Esophagus (tissue), 2 donors: ENCODE results near the gene RASGEF1C. TPM values are rescaled to one million over a fixed set of nuclear protein-coding genes. Genes with fewer than 3 reads are reported as not detected.

Experiments used
- H3K27ac ChIP-seq, 2 donors: one replicate each; pipeline ENCODE4 v1.5.1; 2013; ENCODE audit warnings: low read depth in 2 of 2, mild to moderate bottlenecking in 2 of 2, inconsistent platforms in 1 of 2, low read length in 1 of 2, moderate library complexity in 1 of 2
- H3K27me3 ChIP-seq, 2 donors: one replicate each; pipeline ENCODE4 v1.6.1; 2013; ENCODE audit warnings: low read length in 2 of 2, control low read depth in 1 of 2, mild to moderate bottlenecking in 1 of 2; ENCODE audit not compliant: insufficient read depth in 2 of 2, control insufficient read depth in 1 of 2
- H3K36me3 ChIP-seq, 2 donors: one replicate each; pipeline ENCODE4 v1.6.1; 2013; ENCODE audit warnings: low read length in 1 of 2; ENCODE audit not compliant: control insufficient read depth in 2 of 2, insufficient read depth in 2 of 2
- H3K4me1 ChIP-seq, 2 donors: one replicate each; pipeline ENCODE4 v1.6.1; 2013; ENCODE audit warnings: low read length in 1 of 2; ENCODE audit not compliant: control insufficient read depth in 2 of 2, insufficient read depth in 2 of 2
- H3K4me3 ChIP-seq, 2 donors: one replicate each; pipeline ENCODE4 v1.5.1; 2013; ENCODE audit warnings: low read length in 2 of 2, mild to moderate bottlenecking in 2 of 2, low read depth in 1 of 2, moderate library complexity in 1 of 2
- H3K9me3 ChIP-seq, 2 donors: one replicate each; pipeline ENCODE4 v1.6.1; 2013; ENCODE audit warnings: mild to moderate bottlenecking in 2 of 2, low read depth in 1 of 2, low read length in 1 of 2, moderate library complexity in 1 of 2; ENCODE audit not compliant: control insufficient read depth in 2 of 2, insufficient read depth in 1 of 2
- WGBS, 2 donors: extraction: QIAGEN DNeasy Blood & Tissue Kit; methylation state at CpG; one replicate each; pipeline ENCODE4 v1.1.7; 2013; 5-methylcytosine and 5-hydroxymethylcytosine counted together
- polyA plus RNA-seq, 2 donors: library from polyadenylated mRNA; stranded (reverse); fragments of 200-250 nt; gene quantifications; one replicate each; pipeline ENCODE4 v1.2.3, GENCODE V29; 2013
- donor health status: healthy with polysubstance abuse.
- donor health status: Bipolar disorder and iron deficiency.

The RASGEF1C gene
- polyA plus RNA-seq, 2 donors, result 0.04 to 0.13 TPM

GRCh38 chr5:180155365-180155926 lies 53.6 kb downstream of the RASGEF1C start:
- Histone ChIP-seq H3K9me3 (no peaks in the 10 kb centered on the region), H3K4me3 (no peak overlapping the region), H3K27ac (no peak overlapping the region), H3K27me3 (no peaks in the 10 kb centered on the region), H3K36me3 (no peaks in the 10 kb centered on the region), H3K4me1 (peaks cover 0 to 6% of the 10 kb centered on the region in 2 donors)
- WGBS, 2 donors, result 73 to 79% methylated on average over 17 of the region's 17 CpGs

- Histone ChIP-seq H3K4me1 (peaks cover 0 to 6% of the 10 kb centered on the region in 2 donors), H3K9me3 (no peaks in the 10 kb centered on the region), H3K27me3 (no peaks in the 10 kb centered on the region), H3K27ac (no peak overlapping the region), H3K36me3 (no peaks in the 10 kb centered on the region), H3K4me3 (no peak overlapping the region)
- 90 to 92% methylated on average over 5 of the region's 5 CpGs for WGBS, 2 donors
Observed at GRCh38 chr5:180154821-180155364, 54.1 kb downstream of the RASGEF1C start.

- no peaks in the 10 kb centered on the region for H3K27me3 ChIP-seq
- H3K36me3 ChIP-seq, result no peaks in the 10 kb centered on the region
- no peaks in the 10 kb centered on the region for H3K9me3 ChIP-seq
- H3K27ac ChIP-seq, result no peak overlapping the region
- no peak overlapping the region for H3K4me3 ChIP-seq
- 69 to 75% methylated on average over 6 of the region's 6 CpGs for WGBS, 2 donors
- H3K4me1 ChIP-seq, result peaks cover 0 to 3% of the 10 kb centered on the region in 2 donors
Observed at GRCh38 chr5:180153991-180154390, 55.0 kb downstream of the RASGEF1C start.

- WGBS, 2 donors, result 0 to 15% methylated on average over 1 of the region's 1 CpG
- Histone ChIP-seq H3K9me3 (no peaks in the 10 kb centered on the region), H3K36me3 (no peaks in the 10 kb centered on the region), H3K27ac (no peak overlapping the region), H3K4me3 (no peak overlapping the region), H3K27me3 (no peaks in the 10 kb centered on the region), H3K4me1 (peaks cover 0 to 3% of the 10 kb centered on the region in 2 donors)
Observed at GRCh38 chr5:180153099-180153498, 55.9 kb downstream of the RASGEF1C start.

GRCh38 chr5:180143656-180144364 lies 65.2 kb downstream of the RASGEF1C start:
- WGBS, 2 donors, result 77 to 79% methylated on average over 16 of the region's 16 CpGs
- H3K4me1 ChIP-seq, result no peaks in the 10 kb centered on the region
- H3K27ac ChIP-seq, result no peak overlapping the region
- no peak overlapping the region for H3K4me3 ChIP-seq
- peaks cover 0 to 3% of the 10 kb centered on the region in 2 donors for H3K9me3 ChIP-seq
- H3K36me3 ChIP-seq, result no peaks in the 10 kb centered on the region
- H3K27me3 ChIP-seq, result peaks cover 0 to 4% of the 10 kb centered on the region in 2 donors

- Histone ChIP-seq H3K27ac (no peak overlapping the region), H3K4me1 (no peaks in the 10 kb centered on the region), H3K9me3 (peaks cover 0 to 3% of the 10 kb centered on the region in 2 donors), H3K4me3 (no peak overlapping the region), H3K27me3 (peaks cover 0 to 4% of the 10 kb centered on the region in 2 donors), H3K36me3 (no peaks in the 10 kb centered on the region)
- 68 to 70% methylated on average over 13 of the region's 13 CpGs for WGBS, 2 donors
Observed at GRCh38 chr5:180142824-180143610, 66.0 kb downstream of the RASGEF1C start.

GRCh38 chr5:180142021-180142765 lies 66.8 kb downstream of the RASGEF1C start:
- no peaks in the 10 kb centered on the region for H3K4me1 ChIP-seq
- H3K9me3 ChIP-seq, result peaks cover 0 to 3% of the 10 kb centered on the region in 2 donors
- WGBS, 2 donors, result 65 to 71% methylated on average over 23 of the region's 23 CpGs
- no peak overlapping the region for H3K27ac ChIP-seq
- peaks cover 0 to 4% of the 10 kb centered on the region in 2 donors for H3K27me3 ChIP-seq
- no peaks in the 10 kb centered on the region for H3K36me3 ChIP-seq
- no peak overlapping the region for H3K4me3 ChIP-seq

- peaks cover 0 to 4% of the 10 kb centered on the region in 2 donors for H3K9me3 ChIP-seq
- H3K27ac ChIP-seq, result no peak overlapping the region
- WGBS, 2 donors, result 57% methylated on average over 14 of the region's 14 CpGs
- H3K36me3 ChIP-seq, result no peaks in the 10 kb centered on the region
- H3K4me3 ChIP-seq, result no peak overlapping the region
- peaks cover 0 to 2% of the 10 kb centered on the region in 2 donors for H3K27me3 ChIP-seq
- H3K4me1 ChIP-seq, result no peaks in the 10 kb centered on the region
Observed at GRCh38 chr5:180141068-180141660, 67.8 kb downstream of the RASGEF1C start.

GRCh38 chr5:180140571-180140970 lies 68.4 kb downstream of the RASGEF1C start:
- H3K36me3 ChIP-seq, result no peaks in the 10 kb centered on the region
- no peaks in the 10 kb centered on the region for H3K4me1 ChIP-seq
- H3K9me3 ChIP-seq, result peaks cover 0 to 4% of the 10 kb centered on the region in 2 donors
- 54% methylated on average over 9 of the region's 9 CpGs for WGBS, 2 donors
- no peak overlapping the region for H3K4me3 ChIP-seq
- H3K27me3 ChIP-seq, result no peaks in the 10 kb centered on the region
- H3K27ac ChIP-seq, result no peak overlapping the region
